Neural progenitor cell (in vitro differentiated cells): ENCODE results near the gene ALK. TPM values are rescaled to one million over a fixed set of nuclear protein-coding genes. Genes with fewer than 3 reads are reported as not detected.
A peak's percentile ranks its signal among the peaks of the same experiment; 100 is the strongest.

ENCODE experiments used
- DNase-seq: peaks from one replicate; pipeline ENCODE4 v3.0.0-alpha.2; 2016; ENCODE audit warnings: low spot score
- H2AFZ ChIP-seq: fragments of 200-600 bp; sonication (generic); replicated peaks from 2 replicates; pipeline ENCODE4 v1.6.1; 2016; ENCODE audit warnings: antibody characterized with exemption
- H3F3A ChIP-seq: fragments of 200-600 bp; sonication (generic); 2 replicates; pipeline ENCODE4 v1.6.1; 2016; ENCODE audit warnings: antibody characterized with exemption, low read depth
- H3K27ac ChIP-seq: fragments of 200-600 bp; sonication (generic); 2 replicates; pipeline ENCODE4 v1.5.1; 2016; ENCODE audit warnings: mild to moderate bottlenecking
- H3K27me3 ChIP-seq: fragments of 200-600 bp; sonication (generic); 2 replicates; pipeline ENCODE4 v1.6.1; 2016; ENCODE audit warnings: mild to moderate bottlenecking, moderate library complexity
- H3K36me3 ChIP-seq: fragments of 200-600 bp; sonication (generic); 2 replicates; pipeline ENCODE4 v1.5.1; 2016
- H3K4me1 ChIP-seq: fragments of 200-600 bp; sonication (generic); 2 replicates; pipeline ENCODE4 v1.6.1; 2016; ENCODE audit warnings: mixed run types
- H3K4me2 ChIP-seq: fragments of 200-600 bp; sonication (generic); 2 replicates; pipeline ENCODE4 v1.6.1; 2016
- H3K4me3 ChIP-seq: fragments of 200-600 bp; sonication (generic); 2 replicates; pipeline ENCODE4 v1.5.1; 2016
- H3K79me2 ChIP-seq: fragments of 200-600 bp; sonication (generic); 2 replicates; pipeline ENCODE4 v1.6.1; 2016; ENCODE audit warnings: low read depth
- H3K9ac ChIP-seq: fragments of 200-600 bp; sonication (generic); 2 replicates; pipeline ENCODE4 v1.6.1; 2016
- H3K9me3 ChIP-seq: fragments of 200-600 bp; sonication (generic); 2 replicates; pipeline ENCODE4 v1.5.1; 2016; ENCODE audit warnings: low read depth
- H4K20me1 ChIP-seq: fragments of 200-600 bp; sonication (generic); 2 replicates; pipeline ENCODE4 v1.6.1; 2016; ENCODE audit warnings: low read depth
- H3K27ac Mint-ChIP-seq: 3 replicates; pipeline ENCODE4 v1.8.0; 2021; ENCODE audit warnings: mixed read lengths
- H3K27me3 Mint-ChIP-seq: 2 replicates; pipeline ENCODE4 v1.8.0; 2022; ENCODE audit warnings: low read depth, mild to moderate bottlenecking, inconsistent platforms, moderate library complexity, mixed read lengths; ENCODE audit not compliant: insufficient read depth
- H3K36me3 Mint-ChIP-seq: 3 replicates; pipeline ENCODE4 v1.8.0; 2021; ENCODE audit warnings: mixed read lengths
- H3K4me1 Mint-ChIP-seq: 3 replicates; pipeline ENCODE4 v1.8.0; 2021; ENCODE audit warnings: mixed read lengths
- H3K4me3 Mint-ChIP-seq: 3 replicates; pipeline ENCODE4 v1.8.0; 2021; ENCODE audit warnings: mild to moderate bottlenecking, moderate library complexity, mixed read lengths
- H3K9me3 Mint-ChIP-seq: 3 replicates; pipeline ENCODE4 v1.8.0; 2020; ENCODE audit warnings: mixed read lengths
- CTCF ChIP-seq: fragments of 200-600 bp; sonication (generic); IDR thresholded peaks from 2 replicates; pipeline ENCODE4 v1.5.1; 2017; ENCODE audit warnings: antibody characterized with exemption, mild to moderate bottlenecking
- EZH2 ChIP-seq: fragments of 200-600 bp; sonication (generic); IDR thresholded peaks from 2 replicates; pipeline ENCODE4 v1.6.1; 2017; ENCODE audit warnings: antibody characterized with exemption, mild to moderate bottlenecking, moderate library complexity
- EZH2phosphoT487 ChIP-seq: fragments of 200-600 bp; sonication (generic); IDR thresholded peaks from 2 replicates; pipeline ENCODE4 v1.6.1; 2017; ENCODE audit warnings: antibody characterized with exemption
- total RNA-seq: library from RNA; depleted of rRNA; stranded (reverse); fragments of >200 nt; gene quantifications from 2 replicates; pipeline ENCODE4 v1.2.3, GENCODE V29; 2015; ENCODE audit warnings: low replicate concordance

Gene ALK
- total RNA-seq, 1 donor from 2014 or later, result not detected

GRCh38 chr2:29311458-29311857 is 609.9 kb downstream of the ALK start:
- Mint-ChIP-seq H3K4me1 (peaks cover 36% of the 10 kb centered on the region), H3K27ac (no peak overlapping the region), H3K9me3 (no peaks in the 10 kb centered on the region), H3K36me3 (no peaks in the 10 kb centered on the region), H3K4me3 (no peak overlapping the region), H3K27me3 (peaks cover 10% of the 10 kb centered on the region)
- no peaks in the 10 kb centered on the region for H3K9me3 ChIP-seq
- no peaks in the 10 kb centered on the region for H4K20me1 ChIP-seq
- H3K27ac ChIP-seq, result no peak overlapping the region
- H3K4me2 ChIP-seq, result no peak overlapping the region
- no peak overlapping the region for H3K9ac ChIP-seq
- H3K27me3 ChIP-seq, result no peaks in the 10 kb centered on the region
- H2AFZ ChIP-seq, result no peak overlapping the region
- no peaks in the 10 kb centered on the region for H3K79me2 ChIP-seq
- no peaks in the 10 kb centered on the region for H3F3A ChIP-seq
- no peak overlapping the region for H3K4me3 ChIP-seq
- H3K4me1 ChIP-seq, result no peaks in the 10 kb centered on the region
- no peaks in the 10 kb centered on the region for H3K36me3 ChIP-seq
- DNase-seq, result no peak
- no peak for TF ChIP-seq EZH2phosphoT487

GRCh38 chr2:29310650-29311348 is 610.6 kb downstream of the ALK start:
- no peaks in the 10 kb centered on the region for H3K9me3 Mint-ChIP-seq

GRCh38 chr2:29309090-29310029 is 612.0 kb downstream of the ALK start:
- DNase-seq, result peak; percentile 92
- Histone ChIP-seq H4K20me1 (no peaks in the 10 kb centered on the region), H3K27ac (no peak overlapping the region), H3K4me2 (no peak overlapping the region), H3K9me3 (no peaks in the 10 kb centered on the region), H3K4me3 (no peak overlapping the region), H3K4me1 (no peaks in the 10 kb centered on the region), H3K36me3 (no peaks in the 10 kb centered on the region), H3K27me3 (no peaks in the 10 kb centered on the region), H2AFZ (no peak overlapping the region), H3K79me2 (no peaks in the 10 kb centered on the region), H3K9ac (no peak overlapping the region), H3F3A (no peaks in the 10 kb centered on the region)
- H3K36me3 Mint-ChIP-seq, result no peaks in the 10 kb centered on the region
- no peaks in the 10 kb centered on the region for H3K9me3 Mint-ChIP-seq
- H3K4me1 Mint-ChIP-seq, result peaks cover 34% of the 10 kb centered on the region
- peak; percentile 89 for TF ChIP-seq CTCF
- TF ChIP-seq EZH2, result no peak
- no peak for TF ChIP-seq EZH2phosphoT487
- no peak overlapping the region for H3K27ac Mint-ChIP-seq
- peaks cover 10% of the 10 kb centered on the region for H3K27me3 Mint-ChIP-seq
- H3K4me3 Mint-ChIP-seq, result no peak overlapping the region

More at GRCh38 chr2:29310650-29311348, 610.6 kb downstream of the ALK start:
- Histone ChIP-seq H2AFZ (no peak overlapping the region), H3K4me2 (no peak overlapping the region), H3K36me3 (no peaks in the 10 kb centered on the region), H3K27ac (no peak overlapping the region), H3F3A (no peaks in the 10 kb centered on the region), H3K4me3 (no peak overlapping the region), H3K9me3 (no peaks in the 10 kb centered on the region), H3K9ac (no peak overlapping the region), H3K79me2 (no peaks in the 10 kb centered on the region), H4K20me1 (no peaks in the 10 kb centered on the region), H3K4me1 (no peaks in the 10 kb centered on the region), H3K27me3 (no peaks in the 10 kb centered on the region)
- no peak overlapping the region for H3K4me3 Mint-ChIP-seq
- DNase-seq, result no peak
- H3K27ac Mint-ChIP-seq, result peak overlapping the region; percentile 91
- no peak for TF ChIP-seq EZH2
- TF ChIP-seq EZH2phosphoT487, result no peak
- no peak for TF ChIP-seq CTCF
- H3K4me1 Mint-ChIP-seq, result peaks cover 36% of the 10 kb centered on the region
- H3K36me3 Mint-ChIP-seq, result no peaks in the 10 kb centered on the region
- H3K27me3 Mint-ChIP-seq, result peaks cover 10% of the 10 kb centered on the region
